PC-3 (cell line): ENCODE results near the gene SCGB1D1. TPM values are rescaled to one million over a fixed set of nuclear protein-coding genes. Genes with fewer than 3 reads are reported as not detected.

ENCODE experiments used
- ATAC-seq: fragments of 200-7000 bp; cut with Tn5 transposase; 2 replicates; pipeline ENCODE4 v1.9.1; 2020; ENCODE audit warnings: mild to moderate bottlenecking, moderate library complexity
- BruUV-seq: library from RNA; stranded (reverse); fragments of 400-500 nt; replicated peaks from 2 replicates; lab custom pipeline; 2021; lab: Mats Ljungman, UMichigan
- CTCF ChIA-PET: fragments of 300-600 bp; sonication (Branson Sonifier 250); formaldehyde crosslinking; loops from one replicate; lab custom pipeline; 2022; ENCODE audit warnings: antibody characterized with exemption; lab: Charles Lee
- POLR2A ChIA-PET: fragments of 300-600 bp; sonication (Branson Sonifier 250); formaldehyde crosslinking; loops from one replicate; lab custom pipeline; 2022; ENCODE audit warnings: antibody characterized with exemption; ENCODE audit not compliant: unreplicated experiment; lab: Charles Lee
- DNase-seq: peaks from one replicate; pipeline ENCODE4 v3.0.0-alpha.2; 2015
- H2AFZ ChIP-seq: fragments of 300-600 bp; sonication (generic); 2 replicates; pipeline ENCODE4 v1.6.0; 2016; ENCODE audit warnings: antibody characterized with exemption, low read length
- H3F3A ChIP-seq: fragments of 300-600 bp; sonication (generic); one replicate; pipeline ENCODE4 v1.6.0; 2017; ENCODE audit warnings: antibody characterized with exemption, low read length, control low read depth, mild to moderate bottlenecking; ENCODE audit not compliant: unreplicated experiment
- H3K27ac ChIP-seq: fragments of 300-600 bp; sonication (generic); 2 replicates; pipeline ENCODE4 v1.5.1; 2016; ENCODE audit warnings: mild to moderate bottlenecking, low read length
- H3K27me3 ChIP-seq: fragments of 300-600 bp; sonication (generic); 2 replicates; pipeline ENCODE4 v1.6.1; 2016; ENCODE audit warnings: low read length, mixed read lengths
- H3K36me3 ChIP-seq: fragments of 300-600 bp; sonication (generic); 2 replicates; pipeline ENCODE4 v1.6.1; 2016; ENCODE audit warnings: low read depth, mixed run types, low read length, mixed read lengths
- H3K4me1 ChIP-seq: fragments of 300-600 bp; sonication (generic); 2 replicates; pipeline ENCODE4 v1.5.1; 2016; ENCODE audit warnings: low read length; ENCODE audit not compliant: insufficient read depth
- H3K4me2 ChIP-seq: fragments of 300-600 bp; sonication (generic); 2 replicates; pipeline ENCODE4 v1.6.0; 2016; ENCODE audit warnings: low read length
- H3K4me3 ChIP-seq: fragments of 300-600 bp; sonication (generic); 2 replicates; pipeline ENCODE4 v1.5.1; 2016; ENCODE audit warnings: mild to moderate bottlenecking, low read length, mixed read lengths
- H3K79me2 ChIP-seq: fragments of 300-600 bp; sonication (generic); 2 replicates; pipeline ENCODE4 v1.6.1; 2017; ENCODE audit warnings: low read length, mixed read lengths
- H3K9ac ChIP-seq: fragments of 300-600 bp; sonication (generic); 2 replicates; pipeline ENCODE4 v1.6.0; 2016; ENCODE audit warnings: mild to moderate bottlenecking, low read length
- H3K9me2 ChIP-seq: fragments of 300-600 bp; sonication (generic); replicated peaks from 2 replicates; pipeline ENCODE4 v1.6.1; 2016; ENCODE audit warnings: mixed run types, low read length, mixed read lengths
- H3K9me3 ChIP-seq: fragments of 300-600 bp; sonication (generic); 2 replicates; pipeline ENCODE4 v1.6.1; 2016; ENCODE audit warnings: low read length, mixed read lengths
- H4K20me1 ChIP-seq: fragments of 300-600 bp; sonication (generic); 2 replicates; pipeline ENCODE4 v1.6.1; 2016; ENCODE audit warnings: low read length, mixed read lengths
- EZH2 ChIP-seq: fragments of 300-600 bp; sonication (generic); IDR thresholded peaks from one replicate; pipeline ENCODE4 v1.6.1; 2017; ENCODE audit warnings: antibody characterized with exemption, mild to moderate bottlenecking, low read length; ENCODE audit not compliant: unreplicated experiment
- EZH2phosphoT487 ChIP-seq: fragments of 300-600 bp; sonication (generic); IDR thresholded peaks from 2 replicates; pipeline ENCODE4 v1.6.1; 2018; ENCODE audit warnings: mild to moderate bottlenecking, antibody characterized with exemption, low read length, borderline replicate concordance
- intact Hi-C: fragments of 100-400 bp; cut with micrococcal nuclease; formaldehyde crosslinking; loops from 2 replicates; pipeline ENCODE4 v1.9.0; 2023
- total RNA-seq: library from RNA; depleted of rRNA; stranded (reverse); fragments of >200 nt; gene quantifications from 2 replicates; pipeline ENCODE4 v1.2.3, GENCODE V29; 2014
- TF ChIP-seq, protein P1 (sequence below): fragments of 300-600 bp; sonication (generic); conservative IDR thresholded peaks from 2 replicates; pipeline ENCODE4 v1.5.1; 2017; ENCODE audit warnings: antibody characterized with exemption, low read depth, mild to moderate bottlenecking, low read length

Gene SCGB1D1
- total RNA-seq, 1 experiment from 2014 or later, result not detected

DNA sequence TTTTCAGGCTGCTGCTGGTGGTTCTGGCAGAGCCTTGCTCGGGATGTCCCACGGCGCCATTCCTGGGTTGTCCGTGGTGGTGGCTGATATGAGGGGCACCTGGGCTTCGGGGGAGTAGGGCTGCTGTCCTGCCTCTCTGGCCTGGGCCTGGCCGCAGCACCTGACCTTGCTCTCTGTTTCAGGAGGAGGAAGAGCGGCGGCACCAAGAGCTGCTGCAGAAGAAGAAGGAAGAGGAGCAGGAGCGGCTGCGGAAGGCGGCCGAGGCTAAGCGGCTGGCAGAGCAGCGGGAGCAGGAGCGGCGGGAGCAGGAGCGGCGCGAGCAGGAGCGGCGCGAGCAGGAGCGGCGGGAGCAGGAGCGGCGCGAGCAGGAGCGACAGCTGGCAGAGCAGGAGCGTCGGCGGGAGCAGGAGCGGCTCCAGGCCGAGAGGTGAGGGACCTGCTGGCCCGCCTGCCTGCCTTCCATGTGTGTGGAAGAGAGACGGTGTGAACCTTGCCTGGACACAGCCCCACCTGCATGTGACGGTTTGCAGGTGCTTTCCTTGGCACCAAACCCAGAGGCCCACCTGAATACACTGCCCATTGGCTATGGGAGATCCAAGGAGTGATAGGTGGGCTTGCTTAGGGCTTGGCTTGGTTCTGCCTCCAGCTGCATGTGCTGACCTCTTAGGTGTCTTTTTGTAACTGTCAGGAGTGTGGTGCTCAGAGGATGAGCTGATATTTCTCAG is 43.4 kb upstream of the SCGB1D1 start:
- Histone ChIP-seq H3K4me2 (no peak overlapping the region), H3K36me3 (peaks cover 80% of the 10 kb centered on the region), H3K9ac (no peak overlapping the region), H2AFZ (no peak overlapping the region), H3K4me1 (no peaks in the 10 kb centered on the region), H3F3A (no peaks in the 10 kb centered on the region), H3K27ac (no peak overlapping the region), H3K79me2 (no peaks in the 10 kb centered on the region), H3K9me2 (no peaks in the 10 kb centered on the region), H3K4me3 (no peak overlapping the region), H3K9me3 (no peaks in the 10 kb centered on the region), H4K20me1 (no peaks in the 10 kb centered on the region), H3K27me3 (no peaks in the 10 kb centered on the region)
- POLR2A ChIA-PET, result no interaction called here
- TF ChIP-seq EZH2phosphoT487, result no peak
- CTCF ChIA-PET, result no interaction called here
- DNase-seq (no peak), ATAC-seq (no peak)
- BruUV-seq, result no TSS peak
- intact Hi-C loops, result no loop called here

DNA sequence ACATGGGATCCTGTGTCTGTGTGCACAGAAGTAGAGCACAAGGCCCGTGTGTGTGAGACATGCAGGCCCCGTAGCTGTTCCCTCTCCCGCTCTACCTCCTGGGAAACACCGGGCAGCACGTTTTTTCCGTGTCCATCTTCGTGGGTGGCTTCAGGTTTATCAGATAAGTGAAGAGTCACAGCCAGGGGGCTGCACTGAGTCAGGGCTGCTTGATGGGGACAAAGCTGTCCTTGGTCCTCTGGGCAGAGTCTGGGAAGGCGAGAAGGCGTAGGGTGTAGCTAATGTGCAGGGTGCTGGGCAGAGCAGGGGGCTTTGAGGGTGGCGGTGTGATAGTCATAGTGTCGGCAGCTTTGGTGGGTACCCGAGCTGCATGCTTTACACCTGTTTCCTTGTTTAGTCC is 42.5 kb upstream of the SCGB1D1 start:
- DNase-seq (no peak), ATAC-seq (no peak)
- H3K79me2 ChIP-seq, result no peaks in the 10 kb centered on the region
- peaks cover 75% of the 10 kb centered on the region for H3K36me3 ChIP-seq
- no peaks in the 10 kb centered on the region for H3K9me3 ChIP-seq
- CTCF ChIA-PET, result no interaction called here
- no peak overlapping the region for H2AFZ ChIP-seq
- no peaks in the 10 kb centered on the region for H3K27me3 ChIP-seq
- intact Hi-C loops, result no loop called here
- TF ChIP-seq, protein P1, sequence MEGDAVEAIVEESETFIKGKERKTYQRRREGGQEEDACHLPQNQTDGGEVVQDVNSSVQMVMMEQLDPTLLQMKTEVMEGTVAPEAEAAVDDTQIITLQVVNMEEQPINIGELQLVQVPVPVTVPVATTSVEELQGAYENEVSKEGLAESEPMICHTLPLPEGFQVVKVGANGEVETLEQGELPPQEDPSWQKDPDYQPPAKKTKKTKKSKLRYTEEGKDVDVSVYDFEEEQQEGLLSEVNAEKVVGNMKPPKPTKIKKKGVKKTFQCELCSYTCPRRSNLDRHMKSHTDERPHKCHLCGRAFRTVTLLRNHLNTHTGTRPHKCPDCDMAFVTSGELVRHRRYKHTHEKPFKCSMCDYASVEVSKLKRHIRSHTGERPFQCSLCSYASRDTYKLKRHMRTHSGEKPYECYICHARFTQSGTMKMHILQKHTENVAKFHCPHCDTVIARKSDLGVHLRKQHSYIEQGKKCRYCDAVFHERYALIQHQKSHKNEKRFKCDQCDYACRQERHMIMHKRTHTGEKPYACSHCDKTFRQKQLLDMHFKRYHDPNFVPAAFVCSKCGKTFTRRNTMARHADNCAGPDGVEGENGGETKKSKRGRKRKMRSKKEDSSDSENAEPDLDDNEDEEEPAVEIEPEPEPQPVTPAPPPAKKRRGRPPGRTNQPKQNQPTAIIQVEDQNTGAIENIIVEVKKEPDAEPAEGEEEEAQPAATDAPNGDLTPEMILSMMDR, result peak; percentile 19; the same call in 1 of the 2 replicates
- no peak for TF ChIP-seq EZH2
- H3K4me2 ChIP-seq, result no peak overlapping the region
- no TSS peak for BruUV-seq
- H3K4me3 ChIP-seq, result no peak overlapping the region
- no peak overlapping the region for H3K27ac ChIP-seq
- no peaks in the 10 kb centered on the region for H4K20me1 ChIP-seq
- POLR2A ChIA-PET, result interaction anchor here (0.5 kb wide), 1 partner anchor 708 kb away, joined by 3 read pairs; no protein-coding TSS in a partner anchor
- H3K9me2 ChIP-seq, result no peaks in the 10 kb centered on the region
- H3F3A ChIP-seq, result no peaks in the 10 kb centered on the region
- no peak overlapping the region for H3K9ac ChIP-seq
- no peaks in the 10 kb centered on the region for H3K4me1 ChIP-seq

DNA sequence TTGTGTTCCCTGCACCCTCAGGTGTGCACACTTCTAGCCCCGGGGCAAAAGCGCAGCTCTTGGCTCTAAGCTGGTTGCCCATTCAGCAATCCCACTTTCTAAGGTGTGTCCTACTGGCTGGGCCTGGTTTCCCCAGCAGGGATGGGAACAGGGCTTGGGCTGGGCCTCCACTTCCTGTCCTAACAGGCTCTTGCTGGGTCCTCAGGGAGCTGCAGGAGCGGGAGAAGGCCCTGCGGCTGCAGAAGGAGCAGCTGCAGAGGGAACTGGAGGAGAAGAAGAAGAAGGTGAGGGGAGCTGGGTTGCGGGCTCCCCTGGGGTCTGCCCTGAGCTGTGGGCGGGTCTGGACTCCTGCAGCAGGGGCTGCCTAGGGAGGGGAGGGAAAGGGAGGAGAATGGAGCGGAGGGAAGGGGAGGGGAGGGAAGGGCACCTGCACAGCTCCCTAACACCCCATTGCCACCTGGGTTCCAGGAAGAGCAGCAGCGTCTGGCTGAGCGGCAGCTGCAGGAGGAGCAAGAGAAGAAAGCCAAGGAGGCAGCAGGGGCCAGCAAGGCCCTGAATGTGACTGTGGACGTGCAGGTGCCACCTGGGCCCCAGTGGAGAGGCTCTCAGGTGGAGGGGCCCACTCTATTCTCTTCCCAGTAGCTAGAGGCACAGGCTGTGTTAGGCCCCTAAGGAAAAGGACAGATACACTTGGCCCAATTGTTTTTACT is 41.6 kb upstream of the SCGB1D1 start:
- Histone ChIP-seq H3K9me2 (no peaks in the 10 kb centered on the region), H3F3A (no peaks in the 10 kb centered on the region), H3K9ac (no peak overlapping the region), H3K36me3 (peaks cover 71% of the 10 kb centered on the region), H3K79me2 (no peaks in the 10 kb centered on the region), H2AFZ (no peak overlapping the region), H3K27ac (no peak overlapping the region), H3K4me2 (no peak overlapping the region), H3K4me1 (no peaks in the 10 kb centered on the region), H3K9me3 (no peaks in the 10 kb centered on the region), H3K27me3 (no peaks in the 10 kb centered on the region), H4K20me1 (no peaks in the 10 kb centered on the region), H3K4me3 (no peak overlapping the region)
- DNase-seq (no peak), ATAC-seq (no peak)
- no peak for TF ChIP-seq EZH2phosphoT487
- TF ChIP-seq, protein P1, result no peak
- TF ChIP-seq EZH2, result no peak
- intact Hi-C loops, result no loop called here
- no TSS peak for BruUV-seq
- ChIA-PET CTCF (no interaction called here), POLR2A (no interaction called here)
